GM12875 (cell line): ENCODE measurements around the gene CDHR1.

Experiments
- H3K4me3 ChIP-seq: one replicate; pipeline ENCODE4 v1.5.1; 2011; ENCODE audit warnings: low read depth, low read length, control low read depth
- CTCF ChIP-seq: IDR thresholded peaks from 2 replicates; pipeline ENCODE4 v1.5.1; 2011; ENCODE audit warnings: low read depth, mild to moderate bottlenecking, control low read depth, inconsistent platforms, low read length, moderate library complexity, borderline replicate concordance; ENCODE audit not compliant: insufficient read depth

The CDHR1 gene

GRCh38 chr10:84205853-84206525 is 11.7 kb downstream of the CDHR1 start:
- no peak for TF ChIP-seq CTCF
- H3K4me3 ChIP-seq, result no peak overlapping the region

DNA sequence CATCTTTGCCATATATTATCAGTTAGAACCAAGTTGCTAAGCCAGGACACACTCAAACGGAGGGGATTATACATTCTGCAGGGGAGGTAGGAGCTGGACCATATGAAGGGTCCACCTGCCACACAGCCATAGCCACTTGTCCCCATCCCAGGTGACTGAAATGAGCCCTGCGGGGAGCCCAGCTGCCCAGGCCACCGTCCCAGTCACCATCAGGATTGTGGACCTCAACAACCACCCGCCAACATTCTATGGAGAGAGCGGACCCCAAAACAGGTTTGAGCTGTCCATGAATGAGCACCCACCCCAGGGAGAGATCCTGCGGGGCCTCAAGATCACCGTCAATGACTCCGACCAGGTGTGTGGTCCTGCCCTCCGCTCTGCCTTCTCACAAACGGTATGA is 13.7 kb downstream of the CDHR1 start:
- H3K4me3 ChIP-seq, result no peak overlapping the region
- TF ChIP-seq CTCF, result no peak

- H3K4me3 ChIP-seq, result no peak overlapping the region
- TF ChIP-seq CTCF, result no peak
Measured at GRCh38 chr10:84211566-84211965, 17.2 kb downstream of the CDHR1 start.

DNA sequence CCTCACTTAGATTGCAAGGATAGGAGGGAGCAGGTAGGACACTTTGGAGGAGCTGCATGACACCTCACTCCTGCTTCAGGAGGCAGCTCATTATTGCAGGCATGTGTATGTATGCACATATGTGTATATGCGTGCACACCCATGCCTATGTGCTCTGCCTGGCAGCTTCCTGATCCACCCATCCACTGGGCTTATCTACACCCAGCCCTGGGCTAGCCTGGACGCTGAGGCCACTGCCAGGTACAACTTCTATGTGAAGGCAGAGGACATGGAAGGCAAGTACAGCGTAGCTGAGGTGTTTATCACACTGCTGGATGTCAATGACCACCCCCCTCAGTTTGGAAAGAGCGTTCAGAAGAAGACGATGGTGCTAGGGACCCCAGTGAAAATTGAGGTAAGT is 17.7 kb downstream of the CDHR1 start:
- TF ChIP-seq CTCF, result no peak
- no peak overlapping the region for H3K4me3 ChIP-seq

- no peak overlapping the region for H3K4me3 ChIP-seq
- TF ChIP-seq CTCF, result no peak
Measured at GRCh38 chr10:84213076-84213475, 18.7 kb downstream of the CDHR1 start.

GRCh38 chr10:84214046-84214572 is 19.8 kb downstream of the CDHR1 start:
- TF ChIP-seq CTCF, result no peak
- no peak overlapping the region for H3K4me3 ChIP-seq

DNA sequence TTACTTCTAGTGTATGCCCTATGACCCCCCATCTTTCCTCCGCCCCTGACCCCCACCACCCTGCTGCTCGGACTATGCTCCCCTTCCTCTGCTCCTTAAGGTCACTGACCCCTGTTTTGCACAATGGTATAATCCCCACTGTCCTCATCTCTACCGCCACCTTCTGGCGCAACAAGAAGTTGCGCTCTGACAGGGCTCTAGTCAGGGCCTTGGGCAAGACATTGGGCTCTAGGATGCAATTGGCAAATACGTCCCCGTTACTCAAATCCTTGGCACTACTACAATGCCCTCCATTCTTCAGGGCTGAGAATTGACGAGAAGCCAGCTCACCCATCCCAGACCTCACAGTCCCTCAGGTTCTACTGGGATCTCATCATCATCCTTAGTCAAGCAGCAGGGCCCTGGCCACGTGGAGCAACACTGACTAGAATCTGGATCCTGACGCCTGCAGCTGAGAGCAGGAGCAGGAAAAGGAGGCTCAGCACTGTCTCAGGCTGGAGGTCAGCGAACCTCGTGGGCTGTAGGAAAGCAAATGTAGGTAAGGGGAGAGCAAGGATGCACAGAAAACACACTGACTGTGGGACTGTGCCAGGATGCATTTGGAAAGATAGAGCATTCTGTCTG is 20.4 kb downstream of the CDHR1 start:
- H3K4me3 ChIP-seq, result no peak overlapping the region
- peak; percentile 79 for TF ChIP-seq CTCF
